OCI-LY7 (cell line): Measurements from ENCODE around the gene DZIP1. TPM values are rescaled to one million over a fixed set of nuclear protein-coding genes. Genes with fewer than 3 reads are reported as not detected.

Source experiments
- BruUV-seq: library from RNA; stranded (reverse); fragments of 400-500 nt; replicated peaks from 2 replicates; lab custom pipeline; 2021; lab: Mats Ljungman, UMichigan
- CTCF ChIA-PET: fragments of 300-600 bp; sonication (Branson Sonifier 250); formaldehyde crosslinking; loops from one replicate; lab custom pipeline; 2022; ENCODE audit warnings: antibody characterized with exemption; ENCODE audit not compliant: unreplicated experiment; lab: Charles Lee
- POLR2A ChIA-PET: fragments of 300-600 bp; sonication (Branson Sonifier 250); formaldehyde crosslinking; loops from one replicate; lab custom pipeline; 2022; ENCODE audit warnings: antibody characterized with exemption; lab: Charles Lee
- DNase-seq: peaks from one replicate; pipeline ENCODE4 v3.0.0-alpha.2; 2015; ENCODE audit warnings: low spot score
- H2AFZ ChIP-seq: fragments of 200-600 bp; sonication (generic), shearing (Covaris generic); 2 replicates; pipeline ENCODE4 v1.6.1; 2014; ENCODE audit warnings: mild to moderate bottlenecking, antibody characterized with exemption, low read length, moderate library complexity
- H3K27ac ChIP-seq: fragments of 200-600 bp; sonication (generic); 2 replicates; pipeline ENCODE4 v1.5.1; 2014; ENCODE audit warnings: mixed run types, low read depth, mild to moderate bottlenecking, moderate library complexity, low read length, inconsistent platforms; ENCODE audit not compliant: poor library complexity, severe bottlenecking
- H3K36me3 ChIP-seq: fragments of 200-600 bp; sonication (generic); 2 replicates; pipeline ENCODE4 v1.6.1; 2014; ENCODE audit warnings: mild to moderate bottlenecking, antibody characterized with exemption, low read length, moderate library complexity, mixed read lengths; ENCODE audit not compliant: insufficient read depth
- H3K4me1 ChIP-seq: fragments of 200-600 bp; sonication (generic); 2 replicates; pipeline ENCODE4 v1.5.1; 2014; ENCODE audit warnings: mild to moderate bottlenecking, low read length; ENCODE audit not compliant: insufficient read depth, poor library complexity, severe bottlenecking
- H3K4me2 ChIP-seq: fragments of 200-600 bp; sonication (generic); 2 replicates; pipeline ENCODE4 v1.6.1; 2014; ENCODE audit warnings: mild to moderate bottlenecking, low read length
- H3K4me3 ChIP-seq: fragments of 200-600 bp; sonication (generic); 2 replicates; pipeline ENCODE4 v1.5.1; 2014; ENCODE audit warnings: mild to moderate bottlenecking, low read depth, low read length; ENCODE audit not compliant: poor library complexity, severe bottlenecking
- H3K79me2 ChIP-seq: fragments of 200-600 bp; sonication (generic); 2 replicates; pipeline ENCODE4 v1.6.1; 2016; ENCODE audit warnings: low read depth, mild to moderate bottlenecking, low read length, moderate library complexity, mixed read lengths; ENCODE audit not compliant: insufficient read depth
- H3K9me2 ChIP-seq: fragments of 200-600 bp; sonication (generic); 2 replicates; pipeline ENCODE4 v1.6.1; 2016; ENCODE audit warnings: mild to moderate bottlenecking, low read length, mixed read lengths; ENCODE audit not compliant: insufficient read depth
- H3K9me3 ChIP-seq: fragments of 200-600 bp; sonication (generic); 2 replicates; pipeline ENCODE4 v1.6.1; 2014; ENCODE audit warnings: mild to moderate bottlenecking, mixed run types, low read length, mixed read lengths
- H4K20me1 ChIP-seq: fragments of 200-600 bp; sonication (generic); 2 replicates; pipeline ENCODE4 v1.6.1; 2014; ENCODE audit warnings: mild to moderate bottlenecking, antibody characterized with exemption, low read length, moderate library complexity, mixed read lengths; ENCODE audit not compliant: insufficient read depth
- CTCF ChIP-seq: fragments of 200-600 bp; sonication (generic); conservative IDR thresholded peaks from 2 replicates; pipeline ENCODE4 v1.5.1; 2014; ENCODE audit warnings: mild to moderate bottlenecking, antibody characterized with exemption, low read length, moderate library complexity, mixed read lengths
- EZH2phosphoT487 ChIP-seq: fragments of 200-600 bp; sonication (generic); IDR thresholded peaks from 2 replicates; pipeline ENCODE4 v1.6.1; 2018; ENCODE audit warnings: low read depth, borderline replicate concordance, mild to moderate bottlenecking, mixed run types, antibody characterized with exemption, low read length, moderate library complexity, mixed read lengths
- intact Hi-C: fragments of 100-400 bp; cut with micrococcal nuclease; formaldehyde crosslinking; loops from one replicate; pipeline ENCODE4 v1.10.0; 2022; ENCODE audit not compliant: unreplicated experiment
- total RNA-seq, 2 experiments: library from RNA; depleted of rRNA in 1 of 2; stranded (reverse); fragments of >200 nt in 1 of 2; shearing (Covaris generic) in 1 of 2; gene quantifications; 2 replicates each; pipeline ENCODE4 v1.2.3, GENCODE V29; 2014 to 2022

DZIP1 gene
- total RNA-seq, 2 experiments from 2014 or later, result not detected

- DNase-seq, result no peak
- POLR2A ChIA-PET, result no interaction called here
- no peaks in the 10 kb centered on the region for H3K4me1 ChIP-seq
Measured at GRCh38 chr13:95620030-95620824, 24.3 kb downstream of the DZIP1 start.

GRCh38 chr13:95615539-95615938 is 29.0 kb downstream of the DZIP1 start:
- TF ChIP-seq EZH2phosphoT487, result no peak
- no peak for TF ChIP-seq CTCF
- H4K20me1 ChIP-seq, result no peaks in the 10 kb centered on the region
- H3K27ac ChIP-seq, result no peak overlapping the region
- no peaks in the 10 kb centered on the region for H3K36me3 ChIP-seq
- ChIA-PET POLR2A (no interaction called here), CTCF (no interaction called here)
- H3K9me3 ChIP-seq, result no peaks in the 10 kb centered on the region
- no peaks in the 10 kb centered on the region for H3K4me1 ChIP-seq
- H3K4me2 ChIP-seq, result no peak overlapping the region
- no peak overlapping the region for H2AFZ ChIP-seq
- no TSS peak for BruUV-seq
- no peak for DNase-seq
- H3K79me2 ChIP-seq, result no peaks in the 10 kb centered on the region
- no peak overlapping the region for H3K4me3 ChIP-seq
- intact Hi-C loops, result no loop called here
- H3K9me2 ChIP-seq, result no peaks in the 10 kb centered on the region

More at GRCh38 chr13:95620030-95620824, 24.3 kb downstream of the DZIP1 start:
- intact Hi-C loops, result no loop called here
- H2AFZ ChIP-seq, result no peak overlapping the region
- no peaks in the 10 kb centered on the region for H3K79me2 ChIP-seq
- H4K20me1 ChIP-seq, result no peaks in the 10 kb centered on the region
- H3K4me2 ChIP-seq, result no peak overlapping the region
- no peak overlapping the region for H3K27ac ChIP-seq
- BruUV-seq, result no TSS peak
- CTCF ChIA-PET, result no interaction called here
- no peak for TF ChIP-seq CTCF
- TF ChIP-seq EZH2phosphoT487, result no peak
- H3K36me3 ChIP-seq, result no peaks in the 10 kb centered on the region
- H3K9me3 ChIP-seq, result no peaks in the 10 kb centered on the region
- no peaks in the 10 kb centered on the region for H3K9me2 ChIP-seq
- no peak overlapping the region for H3K4me3 ChIP-seq

GRCh38 chr13:95614641-95615245 is 29.8 kb downstream of the DZIP1 start:
- Histone ChIP-seq H3K9me2 (no peaks in the 10 kb centered on the region), H3K4me2 (no peak overlapping the region)
- intact Hi-C loops, result no loop called here

More at GRCh38 chr13:95614641-95615245, 29.8 kb downstream of the DZIP1 start:
- Histone ChIP-seq H3K79me2 (no peaks in the 10 kb centered on the region), H3K27ac (no peak overlapping the region), H2AFZ (no peak overlapping the region), H3K4me1 (no peaks in the 10 kb centered on the region), H3K9me3 (no peaks in the 10 kb centered on the region), H3K4me3 (no peak overlapping the region), H4K20me1 (no peaks in the 10 kb centered on the region), H3K36me3 (no peaks in the 10 kb centered on the region)
- POLR2A ChIA-PET, result no interaction called here
- TF ChIP-seq EZH2phosphoT487, result no peak
- no peak for TF ChIP-seq CTCF
- BruUV-seq, result no TSS peak
- CTCF ChIA-PET, result no interaction called here
- DNase-seq, result no peak
